Calu3 (cell line): ENCODE measurements around the gene TXNL4B. TPM values are rescaled to one million over a fixed set of nuclear protein-coding genes. Genes with fewer than 3 reads are reported as not detected.
"Not testable (repeated sequence)": the region's sequence is repeated elsewhere in the genome, so short reads cannot be mapped to it uniquely, and the experiment has no call there.

Experiments used
- BruUV-seq: library from RNA; stranded (reverse); fragments of 400-500 nt; replicated peaks from 2 replicates; lab custom pipeline; 2021; lab: Mats Ljungman, UMichigan
- CTCF ChIA-PET: fragments of 300-600 bp; sonication (Branson Sonifier 250); formaldehyde crosslinking; loops from one replicate; lab custom pipeline; 2022; ENCODE audit warnings: antibody characterized with exemption; lab: Charles Lee
- DNase-seq: peaks from one replicate; pipeline ENCODE4 v3.0.0; 2022
- H3K27ac Mint-ChIP-seq: one replicate; pipeline ENCODE4 v1.8.0; 2022; ENCODE audit warnings: mixed read lengths; ENCODE audit not compliant: unreplicated experiment
- H3K27me3 Mint-ChIP-seq: one replicate; pipeline ENCODE4 v1.8.0; 2022; ENCODE audit warnings: mixed read lengths; ENCODE audit not compliant: unreplicated experiment
- H3K36me3 Mint-ChIP-seq: one replicate; pipeline ENCODE4 v1.8.0; 2022; ENCODE audit warnings: mild to moderate bottlenecking, moderate library complexity, mixed read lengths; ENCODE audit not compliant: insufficient read depth, unreplicated experiment
- H3K4me1 Mint-ChIP-seq: one replicate; pipeline ENCODE4 v1.8.0; 2022; ENCODE audit warnings: mild to moderate bottlenecking, low read depth, mixed read lengths; ENCODE audit not compliant: unreplicated experiment
- H3K4me3 Mint-ChIP-seq: one replicate; pipeline ENCODE4 v1.8.0; 2022; ENCODE audit warnings: mild to moderate bottlenecking, low read depth, moderate library complexity, mixed read lengths; ENCODE audit not compliant: unreplicated experiment
- H3K9me3 Mint-ChIP-seq: one replicate; pipeline ENCODE4 v1.8.0; 2022; ENCODE audit warnings: low read depth, mixed read lengths; ENCODE audit not compliant: unreplicated experiment
- CTCF ChIP-seq: fragments of 200-600 bp; IDR thresholded peaks from one replicate; pipeline ENCODE4 v1.8.0; 2022; ENCODE audit warnings: antibody characterized with exemption; ENCODE audit not compliant: unreplicated experiment
- intact Hi-C: fragments of 100-400 bp; cut with micrococcal nuclease; formaldehyde crosslinking; loops from one replicate; pipeline ENCODE4 v1.10.0; 2022; ENCODE audit not compliant: unreplicated experiment
- total RNA-seq: library from RNA; stranded (reverse); gene quantifications from 2 replicates; pipeline ENCODE4 v1.2.3, GENCODE V29; 2022

TXNL4B gene
- total RNA-seq, 1 experiment from 2014 or later = 18.0 TPM

- H3K4me3 Mint-ChIP-seq = no peak overlapping the region
- no peak for DNase-seq
- peaks cover 17% of the 10 kb centered on the region for H3K36me3 Mint-ChIP-seq
- TF ChIP-seq CTCF = no peak
- H3K27ac Mint-ChIP-seq = no peak overlapping the region
- CTCF ChIA-PET = no interaction called here
- no TSS peak for BruUV-seq
- peaks cover 11% of the 10 kb centered on the region for H3K4me1 Mint-ChIP-seq
- intact Hi-C loops = no loop called here
- H3K9me3 Mint-ChIP-seq = peaks cover 6% of the 10 kb centered on the region
- H3K27me3 Mint-ChIP-seq = no peaks in the 10 kb centered on the region
Observed at GRCh38 chr16:72084445-72084844, 9.0 kb downstream of the TXNL4B start.

GRCh38 chr16:72083778-72084404 lies 9.5 kb downstream of the TXNL4B start:
- DNase-seq = no peak
- Mint-ChIP-seq H3K4me3 (no peak overlapping the region), H3K36me3 (peaks cover 17% of the 10 kb centered on the region), H3K27me3 (no peaks in the 10 kb centered on the region), H3K27ac (no peak overlapping the region), H3K4me1 (peaks cover 11% of the 10 kb centered on the region), H3K9me3 (peaks cover 6% of the 10 kb centered on the region)
- CTCF ChIA-PET = interaction anchor here (0.5 to 0.6 kb wide), 2 partner anchors 728 to 1629 kb away, joined by 3 read pairs; no protein-coding TSS in a partner anchor
- intact Hi-C loops = no loop called here
- no TSS peak for BruUV-seq
- TF ChIP-seq CTCF = no peak

GRCh38 chr16:72076991-72077706 lies 16.3 kb downstream of the TXNL4B start:
- H3K27ac Mint-ChIP-seq, H3K36me3 Mint-ChIP-seq, DNase-seq, H3K27me3 Mint-ChIP-seq, intact Hi-C loops, CTCF ChIA-PET, BruUV-seq, H3K4me1 Mint-ChIP-seq, H3K4me3 Mint-ChIP-seq, H3K9me3 Mint-ChIP-seq: not testable (repeated sequence)

- H3K4me1 Mint-ChIP-seq, H3K27me3 Mint-ChIP-seq, DNase-seq, H3K27ac Mint-ChIP-seq, H3K9me3 Mint-ChIP-seq, intact Hi-C loops, H3K4me3 Mint-ChIP-seq, BruUV-seq, H3K36me3 Mint-ChIP-seq, CTCF ChIA-PET: not testable (repeated sequence)
Observed at GRCh38 chr16:72075067-72075466, 18.4 kb downstream of the TXNL4B start.

GRCh38 chr16:72073560-72074230 lies 19.7 kb downstream of the TXNL4B start:
- Mint-ChIP-seq H3K9me3 (no peaks in the 10 kb centered on the region), H3K36me3 (no peaks in the 10 kb centered on the region), H3K4me1 (no peaks in the 10 kb centered on the region), H3K27me3 (peaks cover 14% of the 10 kb centered on the region), H3K27ac (no peak overlapping the region), H3K4me3 (no peak overlapping the region)
- no peak for DNase-seq
- no TSS peak for BruUV-seq
- CTCF ChIA-PET = no interaction called here
- no peak for TF ChIP-seq CTCF
- intact Hi-C loops = no loop called here
